ENCODE measurements around the gene ZBTB7B.

ZBTB7B gene

GRCh38 chr1:154992721-154993571, 9.7 kb upstream of the ZBTB7B start:
- H2AFZ ChIP-seq (ENCODE audit: low read depth, low read length) = no peak overlapping the region
- peaks cover 7% of the 10 kb centered on the region; the same call in 1 of the 2 replicates for H3K79me2 ChIP-seq (ENCODE audit: low read length)
- no peak overlapping the region for H3K9ac ChIP-seq (ENCODE audit: low read length)
- H3K27me3 ChIP-seq (ENCODE audit: low read depth, low read length) = no peaks in the 10 kb centered on the region
- H3K4me2 ChIP-seq (ENCODE audit: low read length) = no peak overlapping the region
- H3K4me3 ChIP-seq (ENCODE audit: low read length) = no peak overlapping the region
- no peak overlapping the region for H3K27ac ChIP-seq (ENCODE audit: low read length)
- H3K4me1 ChIP-seq (ENCODE audit: low read length) = peaks cover 15% of the 10 kb centered on the region
- no peaks in the 10 kb centered on the region for H4K20me1 ChIP-seq (ENCODE audit: insufficient read depth, low read length)
- H3K36me3 ChIP-seq (replicated peaks; ENCODE audit: low read depth, low read length) = peaks cover 20% of the 10 kb centered on the region
- TF ChIP-seq, protein P1, sequence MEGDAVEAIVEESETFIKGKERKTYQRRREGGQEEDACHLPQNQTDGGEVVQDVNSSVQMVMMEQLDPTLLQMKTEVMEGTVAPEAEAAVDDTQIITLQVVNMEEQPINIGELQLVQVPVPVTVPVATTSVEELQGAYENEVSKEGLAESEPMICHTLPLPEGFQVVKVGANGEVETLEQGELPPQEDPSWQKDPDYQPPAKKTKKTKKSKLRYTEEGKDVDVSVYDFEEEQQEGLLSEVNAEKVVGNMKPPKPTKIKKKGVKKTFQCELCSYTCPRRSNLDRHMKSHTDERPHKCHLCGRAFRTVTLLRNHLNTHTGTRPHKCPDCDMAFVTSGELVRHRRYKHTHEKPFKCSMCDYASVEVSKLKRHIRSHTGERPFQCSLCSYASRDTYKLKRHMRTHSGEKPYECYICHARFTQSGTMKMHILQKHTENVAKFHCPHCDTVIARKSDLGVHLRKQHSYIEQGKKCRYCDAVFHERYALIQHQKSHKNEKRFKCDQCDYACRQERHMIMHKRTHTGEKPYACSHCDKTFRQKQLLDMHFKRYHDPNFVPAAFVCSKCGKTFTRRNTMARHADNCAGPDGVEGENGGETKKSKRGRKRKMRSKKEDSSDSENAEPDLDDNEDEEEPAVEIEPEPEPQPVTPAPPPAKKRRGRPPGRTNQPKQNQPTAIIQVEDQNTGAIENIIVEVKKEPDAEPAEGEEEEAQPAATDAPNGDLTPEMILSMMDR (IDR thresholded peaks at IDR 0.05; ENCODE audit: low read depth, low read length) = peak; percentile 37
- no peak for TF ChIP-seq EZH2phosphoT487 (IDR thresholded peaks at IDR 0.05; ENCODE audit: low read depth)
- no peaks in the 10 kb centered on the region for H3K9me3 ChIP-seq (ENCODE audit: insufficient read depth, low read length)

DNA sequence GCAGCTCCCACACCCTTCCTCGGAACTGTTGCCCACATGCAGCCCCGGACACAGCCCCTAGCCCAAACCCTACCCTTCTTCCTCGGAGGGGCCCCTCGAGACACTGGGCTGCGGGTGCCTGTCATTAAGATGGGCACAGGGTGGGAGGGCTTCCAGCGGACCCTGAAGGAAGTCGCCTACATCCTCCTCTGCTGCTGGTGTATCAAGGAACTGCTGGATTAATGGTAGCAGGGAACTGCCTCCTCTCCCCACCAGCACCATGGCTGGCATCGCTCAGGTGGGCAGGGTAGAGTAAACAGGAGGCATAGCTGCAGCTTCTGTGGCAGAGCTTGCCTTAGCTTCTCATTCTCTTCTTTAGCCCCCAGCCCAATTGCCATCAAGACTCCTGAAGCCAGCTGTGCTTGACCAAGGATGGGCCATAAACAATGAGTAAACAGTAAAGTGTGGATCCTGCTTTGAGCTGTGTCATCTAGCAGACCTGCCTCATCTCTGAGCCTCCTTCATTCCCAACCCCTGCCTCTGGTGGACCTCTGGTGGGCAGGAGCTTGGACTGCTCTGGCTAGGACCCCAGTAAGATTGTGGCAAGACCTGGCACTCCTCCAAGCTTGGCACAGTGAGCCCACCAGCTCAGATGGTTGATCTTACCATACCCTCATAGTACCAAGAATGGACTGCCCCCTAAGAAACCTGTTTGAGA, 8.9 kb upstream of the ZBTB7B start, which contains the start of gene LENEP:
Gene LENEP (plus strand): TSS at position 15 of the 697 bp plus-strand sequence. CDS start 22 bp downstream, at position 37.
- Histone ChIP-seq H3K4me2 (ENCODE audit: low read length) (no peak within 1 kb of the TSS), H3K4me3 (ENCODE audit: low read length) (no peak within 1 kb of the TSS), H3K4me1 (ENCODE audit: low read length) (peaks cover 22% of the 10 kb centered on the region), H3K9ac (ENCODE audit: low read length) (no peak within 1 kb of the TSS), H3K27me3 (ENCODE audit: low read depth, low read length) (no peaks in the 10 kb centered on the region), H4K20me1 (ENCODE audit: insufficient read depth, low read length) (no peaks in the 10 kb centered on the region), H3K79me2 (ENCODE audit: low read length) (no peaks in the 10 kb centered on the region), H3K27ac (ENCODE audit: low read length) (no peak within 1 kb of the TSS), H3K36me3 (replicated peaks; ENCODE audit: low read depth, low read length) (peaks cover 13% of the 10 kb centered on the region), H3K9me3 (ENCODE audit: insufficient read depth, low read length) (no peaks in the 10 kb centered on the region), H2AFZ (ENCODE audit: low read depth, low read length) (no peak within 1 kb of the TSS)
- no peak for TF ChIP-seq EZH2phosphoT487 (IDR thresholded peaks at IDR 0.05; ENCODE audit: low read depth)
- TF ChIP-seq, protein P1 (IDR thresholded peaks at IDR 0.05; ENCODE audit: low read depth, low read length) = no peak

- Histone ChIP-seq H3K9ac (ENCODE audit: low read length) (no peak overlapping the region), H3K4me2 (ENCODE audit: low read length) (no peak overlapping the region), H3K9me3 (ENCODE audit: insufficient read depth, low read length) (no peaks in the 10 kb centered on the region), H2AFZ (ENCODE audit: low read depth, low read length) (no peak overlapping the region), H3K4me1 (ENCODE audit: low read length) (peaks cover 23% of the 10 kb centered on the region), H3K79me2 (ENCODE audit: low read length) (no peaks in the 10 kb centered on the region), H3K27me3 (ENCODE audit: low read depth, low read length) (no peaks in the 10 kb centered on the region), H3K27ac (ENCODE audit: low read length) (no peak overlapping the region), H4K20me1 (ENCODE audit: insufficient read depth, low read length) (no peaks in the 10 kb centered on the region), H3K36me3 (replicated peaks; ENCODE audit: low read depth, low read length) (peaks cover 8% of the 10 kb centered on the region), H3K4me3 (ENCODE audit: low read length) (no peak overlapping the region)
- TF ChIP-seq, protein P1 (IDR thresholded peaks at IDR 0.05; ENCODE audit: low read depth, low read length) = no peak
- no peak for TF ChIP-seq EZH2phosphoT487 (IDR thresholded peaks at IDR 0.05; ENCODE audit: low read depth)
Observed at GRCh38 chr1:154994269-154994587, 8.4 kb upstream of the ZBTB7B start.

DNA sequence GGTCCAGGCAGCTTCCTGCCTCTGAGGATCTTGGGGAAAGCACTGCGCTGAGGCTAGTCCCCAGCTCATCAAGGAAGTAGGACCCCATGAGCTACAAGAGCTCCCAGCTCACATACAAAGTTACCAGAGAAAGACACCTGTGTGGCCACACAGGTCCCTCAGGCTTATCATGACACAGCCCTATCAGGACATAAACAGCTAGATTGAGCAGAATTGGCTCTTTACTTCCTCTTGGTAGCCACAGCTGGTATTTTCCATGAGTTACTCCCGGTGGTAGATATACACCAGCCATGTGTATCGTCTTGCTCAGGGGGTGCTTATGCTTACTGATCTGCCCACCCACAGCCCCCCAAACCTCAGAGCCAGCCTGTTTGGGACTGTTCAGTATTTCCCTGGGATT, 8.0 kb upstream of the ZBTB7B start:
- Histone ChIP-seq H3K79me2 (ENCODE audit: low read length) (no peaks in the 10 kb centered on the region), H3K4me2 (ENCODE audit: low read length) (no peak overlapping the region), H3K36me3 (replicated peaks; ENCODE audit: low read depth, low read length) (peaks cover 5% of the 10 kb centered on the region), H4K20me1 (ENCODE audit: insufficient read depth, low read length) (no peaks in the 10 kb centered on the region), H3K4me3 (ENCODE audit: low read length) (no peak overlapping the region), H2AFZ (ENCODE audit: low read depth, low read length) (no peak overlapping the region), H3K27ac (ENCODE audit: low read length) (no peak overlapping the region), H3K4me1 (ENCODE audit: low read length) (peaks cover 24% of the 10 kb centered on the region), H3K9ac (ENCODE audit: low read length) (no peak overlapping the region), H3K27me3 (ENCODE audit: low read depth, low read length) (no peaks in the 10 kb centered on the region), H3K9me3 (ENCODE audit: insufficient read depth, low read length) (no peaks in the 10 kb centered on the region)
- TF ChIP-seq EZH2phosphoT487 (IDR thresholded peaks at IDR 0.05; ENCODE audit: low read depth) = no peak
- TF ChIP-seq, protein P1 (IDR thresholded peaks at IDR 0.05; ENCODE audit: low read depth, low read length) = no peak
